ENCODE results near the gene SLK.

GRCh38 chr10:103931603-103932002 is 35.3 kb upstream of the SLK start:
- TF ChIP-seq EZH2phosphoT487 (IDR thresholded peaks at IDR 0.05; ENCODE audit: low read depth, severe bottlenecking, unreplicated experiment) (no peak), CTCF (IDR thresholded peaks at IDR 0.05; ENCODE audit: poor library complexity) (no peak), EZH2 (IDR thresholded peaks at IDR 0.05; ENCODE audit: borderline replicate concordance) (no peak)
